ENCODE data around the gene MSANTD2.

Gene MSANTD2

DNA sequence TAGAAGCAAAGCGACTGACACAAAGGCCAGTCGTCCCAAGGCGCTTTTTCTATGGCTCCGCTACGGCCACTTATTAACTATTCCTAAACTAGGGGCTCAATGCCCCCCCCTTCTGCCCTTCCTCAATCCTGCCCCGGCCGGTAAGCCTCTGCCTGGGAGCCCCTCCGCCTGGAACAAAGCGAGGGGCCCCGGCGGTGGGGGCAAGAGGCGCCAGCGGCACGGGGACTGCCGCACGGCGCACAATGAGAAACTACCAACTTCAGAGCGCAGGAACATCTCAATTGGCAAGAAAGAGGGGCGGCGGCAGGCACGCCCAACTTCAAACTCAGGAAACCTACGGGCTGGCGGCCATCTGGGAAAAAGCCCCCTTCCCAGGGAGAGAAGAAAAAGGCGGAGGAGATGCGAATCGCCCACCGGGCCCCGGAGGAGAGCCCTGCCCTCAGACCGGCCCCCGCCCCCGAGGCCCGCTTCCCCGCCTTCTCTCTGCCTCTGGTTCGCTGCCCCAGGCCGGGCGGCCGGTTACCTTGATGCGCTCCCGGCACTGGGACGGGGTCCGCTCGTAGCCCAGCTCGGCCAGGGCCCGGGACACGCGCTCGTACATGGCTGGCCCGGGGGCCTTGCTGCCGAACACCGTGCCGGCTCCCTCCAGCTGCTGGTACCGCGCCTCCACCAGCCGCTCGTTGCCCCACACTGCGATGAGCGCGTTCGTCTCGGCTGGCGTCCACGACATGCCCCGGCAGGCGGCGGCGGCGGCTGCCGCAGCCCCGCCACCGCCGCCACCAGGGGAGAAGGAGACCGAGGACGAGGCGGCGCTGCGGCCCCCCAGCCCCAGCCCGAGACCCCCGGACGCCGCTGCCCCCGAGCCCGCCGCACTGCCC, 619 bp downstream of the MSANTD2 start:
- CTCF ChIA-PET: interaction anchor here (0.5 to 2.6 kb wide), 5 partner anchors 34 to 41 kb away, joined by 3 to 16 read pairs (median 3); no protein-coding TSS in a partner anchor
- H3K27ac ChIP-seq: peak overlapping the region; percentile 91
- TF ChIP-seq, protein P1, sequence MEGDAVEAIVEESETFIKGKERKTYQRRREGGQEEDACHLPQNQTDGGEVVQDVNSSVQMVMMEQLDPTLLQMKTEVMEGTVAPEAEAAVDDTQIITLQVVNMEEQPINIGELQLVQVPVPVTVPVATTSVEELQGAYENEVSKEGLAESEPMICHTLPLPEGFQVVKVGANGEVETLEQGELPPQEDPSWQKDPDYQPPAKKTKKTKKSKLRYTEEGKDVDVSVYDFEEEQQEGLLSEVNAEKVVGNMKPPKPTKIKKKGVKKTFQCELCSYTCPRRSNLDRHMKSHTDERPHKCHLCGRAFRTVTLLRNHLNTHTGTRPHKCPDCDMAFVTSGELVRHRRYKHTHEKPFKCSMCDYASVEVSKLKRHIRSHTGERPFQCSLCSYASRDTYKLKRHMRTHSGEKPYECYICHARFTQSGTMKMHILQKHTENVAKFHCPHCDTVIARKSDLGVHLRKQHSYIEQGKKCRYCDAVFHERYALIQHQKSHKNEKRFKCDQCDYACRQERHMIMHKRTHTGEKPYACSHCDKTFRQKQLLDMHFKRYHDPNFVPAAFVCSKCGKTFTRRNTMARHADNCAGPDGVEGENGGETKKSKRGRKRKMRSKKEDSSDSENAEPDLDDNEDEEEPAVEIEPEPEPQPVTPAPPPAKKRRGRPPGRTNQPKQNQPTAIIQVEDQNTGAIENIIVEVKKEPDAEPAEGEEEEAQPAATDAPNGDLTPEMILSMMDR (conservative IDR thresholded peaks at IDR 0.05; ENCODE audit: low read depth): no peak
- peak; percentile 44 for DNase-seq (ENCODE audit: low spot score)
- POLR2A ChIA-PET (ENCODE audit: low non-redundant PET): no interaction called here

DNA sequence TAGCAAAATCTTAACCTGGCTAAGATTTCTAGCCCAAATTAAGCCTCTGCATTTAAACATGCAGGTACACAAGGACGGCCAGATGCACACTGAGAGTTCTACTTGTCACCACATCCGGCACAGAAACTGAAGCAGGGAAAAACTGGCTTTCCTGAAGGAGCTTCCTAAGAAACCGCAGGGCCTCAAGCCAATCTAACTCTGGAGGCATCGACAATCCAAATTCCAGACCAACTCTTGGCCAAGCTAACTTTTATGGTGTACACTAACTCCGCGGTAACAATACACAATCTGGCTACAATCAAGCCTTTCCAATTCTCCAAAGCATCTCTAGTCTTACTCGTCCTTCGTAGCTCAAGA, 1.2 kb downstream of the MSANTD2 start:
- POLR2A ChIA-PET (ENCODE audit: low non-redundant PET): no interaction called here
- CTCF ChIA-PET: interaction anchor here (1.4 to 2.6 kb wide), 3 partner anchors 36 to 41 kb away, joined by 3 to 16 read pairs (median 4); no protein-coding TSS in a partner anchor
- TF ChIP-seq, protein P1 (conservative IDR thresholded peaks at IDR 0.05; ENCODE audit: low read depth): no peak
- DNase-seq (ENCODE audit: low spot score): peak; percentile 25
- H3K27ac ChIP-seq: peak overlapping the region; percentile 91

- no peak overlapping the region for H3K27ac ChIP-seq
- POLR2A ChIA-PET (ENCODE audit: low non-redundant PET): no interaction called here
- CTCF ChIA-PET: no interaction called here
- DNase-seq (ENCODE audit: low spot score): no peak
- TF ChIP-seq, protein P1 (conservative IDR thresholded peaks at IDR 0.05; ENCODE audit: low read depth): no peak
These were observed 3.9 kb downstream of the MSANTD2 start for GRCh38 chr11:124796312-124796711.

DNA sequence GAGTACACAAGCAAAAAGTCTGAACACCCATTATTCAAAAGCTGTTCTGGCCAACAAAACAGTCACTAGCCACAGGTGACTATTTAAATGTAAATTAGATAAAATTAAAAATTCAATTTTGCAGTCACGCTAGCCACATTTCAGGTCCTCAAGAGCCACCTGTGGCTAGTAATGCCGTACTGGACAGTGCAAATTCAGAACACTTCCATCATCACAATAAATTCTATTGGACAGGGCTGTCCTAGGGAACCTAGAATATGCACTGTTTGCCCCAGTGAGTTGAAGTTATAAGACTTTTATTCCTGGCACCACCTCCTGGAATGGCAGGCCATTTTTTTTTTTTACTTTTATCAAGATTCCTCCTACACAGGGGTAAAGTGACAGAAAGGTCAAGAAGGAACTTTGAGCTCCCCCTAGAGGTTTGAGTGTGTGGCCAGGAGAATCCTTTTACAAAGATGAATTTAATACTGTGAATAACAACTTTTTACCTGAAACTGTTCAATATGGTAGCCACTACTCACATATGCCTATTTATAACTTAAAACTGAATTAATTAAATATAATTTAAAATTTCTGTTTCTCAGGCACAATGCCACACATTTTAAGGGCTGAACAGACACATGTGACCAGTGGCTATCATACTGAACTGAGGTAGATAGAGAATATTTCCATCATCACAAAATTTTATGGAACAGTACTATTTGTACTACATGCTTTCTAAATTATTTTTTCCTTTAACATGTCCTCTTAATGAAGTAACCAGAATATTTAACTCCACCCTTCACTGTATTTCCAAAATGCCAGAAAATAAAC, 6.5 kb downstream of the MSANTD2 start:
- no peak overlapping the region for H3K27ac ChIP-seq
- TF ChIP-seq, protein P1 (conservative IDR thresholded peaks at IDR 0.05; ENCODE audit: low read depth): peak; percentile 73
- ChIA-PET POLR2A (ENCODE audit: low non-redundant PET) (no interaction called here), CTCF (interaction anchor here (0.5 to 2.3 kb wide), 14 partner anchors 8 to 1782 kb away, joined by 3 to 7 read pairs (median 4); no protein-coding TSS in a partner anchor)
- peak; percentile 37 for DNase-seq (ENCODE audit: low spot score)

GRCh38 chr11:124791626-124792341, 8.4 kb downstream of the MSANTD2 start:
- TF ChIP-seq, protein P1 (conservative IDR thresholded peaks at IDR 0.05; ENCODE audit: low read depth): no peak
- DNase-seq (ENCODE audit: low spot score): no peak
- H3K27ac ChIP-seq: no peak overlapping the region
- ChIA-PET POLR2A (ENCODE audit: low non-redundant PET) (no interaction called here), CTCF (no interaction called here)

DNA sequence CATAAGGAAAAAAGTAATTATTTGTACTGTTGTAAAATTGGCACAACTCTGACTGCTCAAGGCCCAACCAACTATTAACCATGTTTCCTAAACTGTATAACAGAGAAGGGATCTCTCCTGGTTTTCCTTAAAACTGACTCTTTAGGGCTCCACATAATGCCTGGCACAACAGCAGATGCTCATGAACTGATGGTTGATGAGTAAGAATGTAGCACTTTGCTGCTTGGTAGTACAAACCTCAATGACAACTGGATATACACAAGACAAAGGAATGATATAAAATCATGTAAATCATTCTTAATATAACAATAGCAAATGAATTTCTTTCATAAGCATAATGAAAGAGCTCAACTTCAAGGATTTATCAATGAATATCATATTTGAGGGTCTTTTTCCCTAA, 11.7 kb downstream of the MSANTD2 start:
- H3K27ac ChIP-seq: no peak overlapping the region
- POLR2A ChIA-PET (ENCODE audit: low non-redundant PET): no interaction called here
- CTCF ChIA-PET: no interaction called here
- no peak for DNase-seq (ENCODE audit: low spot score)
- TF ChIP-seq, protein P1 (conservative IDR thresholded peaks at IDR 0.05; ENCODE audit: low read depth): no peak

Measured in RWPE1 (cell line).